MM.1S (cell line): ENCODE data around the gene IGF1R.

ENCODE experiments used
- DNase-seq: peaks from one replicate; pipeline ENCODE4 v3.0.0-alpha.2; 2015
- H2AFZ ChIP-seq: fragments of 300-600 bp; sonication (generic); 2 replicates; pipeline ENCODE4 v1.6.0; 2016; ENCODE audit warnings: antibody characterized with exemption, low read length
- H3F3A ChIP-seq: fragments of 300-600 bp; sonication (generic); 2 replicates; pipeline ENCODE4 v1.6.1; 2016; ENCODE audit warnings: mild to moderate bottlenecking, antibody characterized with exemption, low read length, moderate library complexity, mixed read lengths; ENCODE audit not compliant: insufficient read depth
- H3K27ac ChIP-seq: fragments of 300-600 bp; sonication (generic); 2 replicates; pipeline ENCODE4 v1.5.1; 2016; ENCODE audit warnings: mild to moderate bottlenecking, low read length
- H3K27me3 ChIP-seq: fragments of 300-600 bp; sonication (generic); replicated peaks from 2 replicates; pipeline ENCODE4 v1.6.0; 2016; ENCODE audit warnings: low read length; ENCODE audit not compliant: insufficient read depth
- H3K36me3 ChIP-seq: fragments of 300-600 bp; sonication (generic); replicated peaks from 2 replicates; pipeline ENCODE4 v1.6.1; 2016; ENCODE audit warnings: mild to moderate bottlenecking, low read length, mixed read lengths; ENCODE audit not compliant: insufficient read depth
- H3K4me1 ChIP-seq: fragments of 300-600 bp; sonication (generic); 2 replicates; pipeline ENCODE4 v1.6.1; 2016; ENCODE audit warnings: low read length, mixed read lengths
- H3K4me2 ChIP-seq: fragments of 300-600 bp; sonication (generic); 2 replicates; pipeline ENCODE4 v1.6.0; 2016; ENCODE audit warnings: low read depth, low read length
- H3K4me3 ChIP-seq: fragments of 300-600 bp; sonication (generic); 2 replicates; pipeline ENCODE4 v1.5.1; 2016; ENCODE audit warnings: low read length, mixed read lengths
- H3K79me2 ChIP-seq: fragments of 300-600 bp; sonication (generic); 2 replicates; pipeline ENCODE4 v1.6.1; 2016; ENCODE audit warnings: mixed run types, low read length, mixed read lengths
- H3K9ac ChIP-seq: fragments of 300-600 bp; sonication (generic); 2 replicates; pipeline ENCODE4 v1.6.1; 2016; ENCODE audit warnings: low read length, mixed read lengths
- H3K9me2 ChIP-seq: fragments of 300-600 bp; sonication (generic); replicated peaks from 2 replicates; pipeline ENCODE4 v1.6.1; 2016; ENCODE audit warnings: mild to moderate bottlenecking, low read length, mixed read lengths; ENCODE audit not compliant: insufficient read depth
- H3K9me3 ChIP-seq: fragments of 300-600 bp; sonication (generic); replicated peaks from 2 replicates; pipeline ENCODE4 v1.6.1; 2016; ENCODE audit warnings: mild to moderate bottlenecking, low read length, mixed read lengths; ENCODE audit not compliant: insufficient read depth
- H4K20me1 ChIP-seq: fragments of 300-600 bp; sonication (generic); 2 replicates; pipeline ENCODE4 v1.6.1; 2016; ENCODE audit warnings: mild to moderate bottlenecking, low read length, moderate library complexity, mixed read lengths; ENCODE audit not compliant: insufficient read depth
- CTCF ChIP-seq: fragments of 300-600 bp; sonication (generic); IDR thresholded peaks from 2 replicates; pipeline ENCODE4 v1.5.1; 2016; ENCODE audit warnings: antibody characterized with exemption, low read length, mixed read lengths
- EZH2 ChIP-seq: fragments of 300-600 bp; sonication (generic); optimal IDR thresholded peaks from 2 replicates; pipeline ENCODE3; 2017; ENCODE audit warnings: low read depth, mild to moderate bottlenecking, antibody characterized with exemption, low read length, mixed read lengths
- EZH2phosphoT487 ChIP-seq: fragments of 300-600 bp; sonication (generic); IDR thresholded peaks from 2 replicates; pipeline ENCODE4 v1.6.1; 2018; ENCODE audit warnings: antibody characterized with exemption, low read length

Gene IGF1R

GRCh38 chr15:98737721-98738120, 89.4 kb downstream of the IGF1R start:
- TF ChIP-seq EZH2 (no peak), EZH2phosphoT487 (no peak), CTCF (no peak)
- Histone ChIP-seq H3K27me3 (no peaks in the 10 kb centered on the region), H4K20me1 (no peaks in the 10 kb centered on the region; the same call in 1 of the 2 replicates), H2AFZ (no peak overlapping the region), H3K36me3 (no peaks in the 10 kb centered on the region), H3K4me3 (no peak overlapping the region), H3K4me1 (no peaks in the 10 kb centered on the region), H3K4me2 (no peak overlapping the region), H3K9me2 (no peaks in the 10 kb centered on the region), H3K9ac (no peak overlapping the region), H3F3A (no peaks in the 10 kb centered on the region), H3K27ac (no peak overlapping the region), H3K79me2 (peaks cover 89% of the 10 kb centered on the region), H3K9me3 (no peaks in the 10 kb centered on the region)
- DNase-seq, result no peak

GRCh38 chr15:98738689-98739401, 90.5 kb downstream of the IGF1R start:
- no peaks in the 10 kb centered on the region; the same call in 1 of the 2 replicates for H4K20me1 ChIP-seq
- peaks cover 89% of the 10 kb centered on the region for H3K79me2 ChIP-seq

GRCh38 chr15:98740295-98740694, 92.0 kb downstream of the IGF1R start:
- TF ChIP-seq EZH2 (no peak), EZH2phosphoT487 (no peak), CTCF (no peak)
- Histone ChIP-seq H3K4me3 (no peak overlapping the region), H3K79me2 (peaks cover 88% of the 10 kb centered on the region)

More at GRCh38 chr15:98738689-98739401, 90.5 kb downstream of the IGF1R start:
- H3K9ac ChIP-seq, result no peak overlapping the region
- H3K36me3 ChIP-seq, result no peaks in the 10 kb centered on the region
- DNase-seq, result no peak
- H3K4me2 ChIP-seq, result no peak overlapping the region
- no peaks in the 10 kb centered on the region for H3F3A ChIP-seq
- H3K4me1 ChIP-seq, result no peaks in the 10 kb centered on the region
- no peaks in the 10 kb centered on the region for H3K9me3 ChIP-seq
- no peak overlapping the region for H2AFZ ChIP-seq
- H3K27ac ChIP-seq, result no peak overlapping the region
- H3K4me3 ChIP-seq, result no peak overlapping the region
- H3K27me3 ChIP-seq, result no peaks in the 10 kb centered on the region
- H3K9me2 ChIP-seq, result no peaks in the 10 kb centered on the region
- TF ChIP-seq EZH2 (no peak), CTCF (no peak), EZH2phosphoT487 (no peak)

More at GRCh38 chr15:98740295-98740694, 92.0 kb downstream of the IGF1R start:
- H3K9ac ChIP-seq, result no peak overlapping the region
- no peaks in the 10 kb centered on the region for H3K27me3 ChIP-seq
- no peaks in the 10 kb centered on the region for H3F3A ChIP-seq
- no peaks in the 10 kb centered on the region for H3K4me1 ChIP-seq
- H3K4me2 ChIP-seq, result no peak overlapping the region
- DNase-seq, result no peak
- no peaks in the 10 kb centered on the region; the same call in 1 of the 2 replicates for H4K20me1 ChIP-seq
- no peak overlapping the region for H3K27ac ChIP-seq
- H2AFZ ChIP-seq, result no peak overlapping the region
- no peaks in the 10 kb centered on the region for H3K9me3 ChIP-seq
- no peaks in the 10 kb centered on the region for H3K9me2 ChIP-seq
- no peaks in the 10 kb centered on the region for H3K36me3 ChIP-seq
